ENCODE measurements around the gene LMNTD2.
A peak's percentile ranks its signal among the peaks of the same experiment; 100 is the strongest.

Gene LMNTD2

GRCh38 chr11:555227-555779 is 5.2 kb downstream of the LMNTD2 start:
- H3K9me2 ChIP-seq (replicated peaks; ENCODE audit: insufficient read depth, low read length): no peaks in the 10 kb centered on the region
- H3K27ac ChIP-seq (ENCODE audit: low read depth, low read length): no peak overlapping the region
- no peak overlapping the region for H2AFZ ChIP-seq (ENCODE audit: low read depth, low read length, severe bottlenecking)
- no peaks in the 10 kb centered on the region for H3K79me2 ChIP-seq (ENCODE audit: insufficient read depth, low read length)
- no peaks in the 10 kb centered on the region for H3K9me3 ChIP-seq (ENCODE audit: insufficient read depth, low read length)
- H3K4me3 ChIP-seq (ENCODE audit: insufficient read depth, low read length, poor library complexity, severe bottlenecking): peak overlapping the region; percentile 26
- 0 out of 2 replicates have a peak, but pooled peaks cover 3% of the 10 kb centered on the region for H3F3A ChIP-seq (ENCODE audit: insufficient read depth)
- H3K9ac ChIP-seq (ENCODE audit: low read length): no peak overlapping the region
- no peaks in the 10 kb centered on the region for H3K27me3 ChIP-seq (ENCODE audit: low read length)
- TF ChIP-seq EZH2phosphoT487 (conservative IDR thresholded peaks at IDR 0.05; ENCODE audit: low read length) (no peak), CTCF (IDR thresholded peaks at IDR 0.05; ENCODE audit: insufficient read depth, low read length, poor library complexity, severe bottlenecking) (no peak)
- H3K36me3 ChIP-seq (ENCODE audit: low read length): no peaks in the 10 kb centered on the region
- H3K4me2 ChIP-seq (ENCODE audit: low read depth, low read length, poor library complexity, severe bottlenecking): peak overlapping the region; percentile 40
- H4K20me1 ChIP-seq (ENCODE audit: low read depth, low read length): no peaks in the 10 kb centered on the region

GRCh38 chr11:554428-555226 is 5.9 kb downstream of the LMNTD2 start:
- H3K4me2 ChIP-seq (ENCODE audit: low read depth, low read length, poor library complexity, severe bottlenecking): peak overlapping the region; percentile 49
- TF ChIP-seq EZH2phosphoT487 (conservative IDR thresholded peaks at IDR 0.05; ENCODE audit: low read length): no peak
- TF ChIP-seq CTCF (IDR thresholded peaks at IDR 0.05; ENCODE audit: insufficient read depth, low read length, poor library complexity, severe bottlenecking): peak; percentile 55
- no peak overlapping the region for H3K27ac ChIP-seq (ENCODE audit: low read depth, low read length)
- H3K9me3 ChIP-seq (ENCODE audit: insufficient read depth, low read length): no peaks in the 10 kb centered on the region
- no peaks in the 10 kb centered on the region for H3F3A ChIP-seq (ENCODE audit: insufficient read depth)
- no peaks in the 10 kb centered on the region for H3K9me2 ChIP-seq (replicated peaks; ENCODE audit: insufficient read depth, low read length)
- H4K20me1 ChIP-seq (ENCODE audit: low read depth, low read length): no peaks in the 10 kb centered on the region
- peak overlapping the region; percentile 35 for H2AFZ ChIP-seq (ENCODE audit: low read depth, low read length, severe bottlenecking)
- no peaks in the 10 kb centered on the region for H3K27me3 ChIP-seq (ENCODE audit: low read length)
- H3K79me2 ChIP-seq (ENCODE audit: insufficient read depth, low read length): no peaks in the 10 kb centered on the region
- H3K36me3 ChIP-seq (ENCODE audit: low read length): no peaks in the 10 kb centered on the region
- peak overlapping the region; percentile 1 for H3K4me3 ChIP-seq (ENCODE audit: insufficient read depth, low read length, poor library complexity, severe bottlenecking)
- H3K9ac ChIP-seq (ENCODE audit: low read length): peak overlapping the region; percentile 36; the same call in 1 of the 2 replicates

- Histone ChIP-seq H3K27me3 (ENCODE audit: low read length) (no peaks in the 10 kb centered on the region), H3K36me3 (ENCODE audit: low read length) (no peaks in the 10 kb centered on the region), H3K4me2 (ENCODE audit: low read depth, low read length, poor library complexity, severe bottlenecking) (no peak overlapping the region), H3K9me2 (replicated peaks; ENCODE audit: insufficient read depth, low read length) (no peaks in the 10 kb centered on the region), H2AFZ (ENCODE audit: low read depth, low read length, severe bottlenecking) (no peak overlapping the region), H3K9ac (ENCODE audit: low read length) (no peak overlapping the region), H3K4me3 (ENCODE audit: insufficient read depth, low read length, poor library complexity, severe bottlenecking) (no peak overlapping the region), H4K20me1 (ENCODE audit: low read depth, low read length) (no peaks in the 10 kb centered on the region), H3K27ac (ENCODE audit: low read depth, low read length) (no peak overlapping the region), H3F3A (ENCODE audit: insufficient read depth) (no peaks in the 10 kb centered on the region), H3K79me2 (ENCODE audit: insufficient read depth, low read length) (no peaks in the 10 kb centered on the region), H3K9me3 (ENCODE audit: insufficient read depth, low read length) (no peaks in the 10 kb centered on the region)
- TF ChIP-seq EZH2phosphoT487 (conservative IDR thresholded peaks at IDR 0.05; ENCODE audit: low read length): no peak
- TF ChIP-seq CTCF (IDR thresholded peaks at IDR 0.05; ENCODE audit: insufficient read depth, low read length, poor library complexity, severe bottlenecking): no peak
Measured at GRCh38 chr11:553988-554340, 6.6 kb downstream of the LMNTD2 start.
